ENCODE data around the gene CD1D.
"Not testable (repeated sequence)": the region's sequence is repeated elsewhere in the genome, so short reads cannot be mapped to it uniquely, and the experiment has no call there.

The CD1D gene

GRCh38 chr1:158180741-158181576, at the start of gene CD1D:
CD1D (plus strand) TSS chr1:158180895; CDS start chr1:158181102, 207 bp downstream.
- no peak for DNase-seq

GRCh38 chr1:158131217-158131616, 49.5 kb upstream of the CD1D start:
- DNase-seq: no peak

DNA sequence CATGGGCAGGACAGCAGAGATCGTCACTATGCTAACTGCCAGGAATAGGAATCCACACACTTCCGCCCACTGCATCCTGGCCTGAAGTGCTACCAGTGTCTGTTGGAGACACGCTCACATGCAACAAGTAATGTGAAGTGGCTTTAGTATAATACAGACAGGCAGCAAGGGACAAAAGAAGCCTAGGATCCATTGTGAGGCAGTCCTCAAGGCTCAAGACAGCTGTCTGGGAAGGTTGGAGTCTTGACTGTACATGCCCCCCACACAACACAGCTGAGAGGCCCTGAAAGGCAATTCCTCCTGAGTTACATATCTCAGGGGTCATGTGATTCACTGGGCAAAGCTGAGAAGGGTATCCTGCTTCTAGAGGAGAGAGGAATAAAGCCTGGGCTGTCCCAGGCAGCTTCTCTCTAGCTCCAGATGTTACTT, 39.9 kb upstream of the CD1D start:
- no peak for DNase-seq

DNA sequence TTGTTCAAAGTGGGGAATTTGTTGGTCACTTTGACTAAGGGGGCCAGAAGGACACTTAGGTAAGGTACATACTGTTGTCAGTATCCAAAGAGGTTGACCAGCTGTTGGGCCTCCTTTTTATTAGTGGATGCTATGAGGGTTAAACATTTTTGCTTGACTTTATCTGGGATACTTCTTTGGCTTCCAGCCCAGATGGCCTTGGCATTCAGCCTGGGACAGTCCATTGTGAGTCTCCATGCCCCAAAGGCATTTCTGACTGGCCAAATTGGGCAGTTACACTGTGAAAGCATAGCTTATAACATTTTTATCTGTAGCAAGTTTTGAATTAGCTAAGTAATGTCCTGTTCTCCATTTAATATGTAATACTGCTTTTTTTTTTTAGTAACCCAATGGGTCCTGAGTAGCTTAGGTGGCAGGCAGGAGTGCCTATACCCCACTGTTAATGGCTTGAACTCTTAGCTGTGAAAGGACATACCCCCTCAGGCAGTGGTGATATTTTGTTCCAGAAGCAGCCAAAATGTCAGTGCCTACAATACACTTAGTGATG, 35.4 kb upstream of the CD1D start:
- no peak for DNase-seq

GRCh38 chr1:158146165-158146564, 34.5 kb upstream of the CD1D start:
- DNase-seq: no peak

DNA sequence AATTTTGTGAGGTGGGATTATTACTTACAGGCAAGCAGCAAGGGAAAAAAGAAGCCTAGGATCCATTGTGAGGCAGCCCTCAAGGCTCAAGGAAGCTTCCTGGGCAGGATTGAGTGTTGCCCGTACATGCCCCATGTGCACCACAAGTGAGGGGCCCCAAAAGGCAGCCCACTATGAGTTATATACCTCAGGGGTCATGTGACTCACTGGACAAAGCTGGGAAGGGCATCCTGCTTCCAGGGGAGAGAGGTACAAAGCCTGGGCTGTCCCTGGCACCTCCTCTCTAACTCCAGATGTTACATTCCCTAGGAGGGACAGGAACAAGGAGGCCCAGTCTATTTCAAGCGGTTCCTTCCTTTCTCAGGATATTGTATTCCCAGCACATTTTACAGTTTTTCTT, 34.0 kb upstream of the CD1D start:
- DNase-seq: no peak

- DNase-seq: no peak
Measured at GRCh38 chr1:158147401-158147800, 33.3 kb upstream of the CD1D start.

DNA sequence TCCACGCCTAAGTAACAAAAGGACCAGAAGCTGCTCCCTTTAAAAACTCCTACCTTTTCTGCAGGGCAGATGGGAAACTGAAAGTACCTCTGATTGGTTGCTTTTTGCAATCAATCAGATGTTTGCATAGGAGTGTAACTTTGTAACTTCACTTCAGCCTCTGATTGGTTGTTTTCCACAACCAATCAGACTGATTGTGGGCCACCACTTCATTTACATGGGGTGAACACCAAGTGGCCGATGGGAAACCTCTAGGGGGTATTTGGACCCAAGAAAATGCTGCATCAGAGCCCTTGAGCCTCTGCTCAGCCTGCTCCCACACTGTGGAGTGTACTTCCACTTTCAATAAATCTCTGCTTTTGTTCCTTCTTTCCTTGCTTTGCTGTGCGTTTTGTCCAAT, 32.8 kb upstream of the CD1D start:
- DNase-seq: no peak

DNA sequence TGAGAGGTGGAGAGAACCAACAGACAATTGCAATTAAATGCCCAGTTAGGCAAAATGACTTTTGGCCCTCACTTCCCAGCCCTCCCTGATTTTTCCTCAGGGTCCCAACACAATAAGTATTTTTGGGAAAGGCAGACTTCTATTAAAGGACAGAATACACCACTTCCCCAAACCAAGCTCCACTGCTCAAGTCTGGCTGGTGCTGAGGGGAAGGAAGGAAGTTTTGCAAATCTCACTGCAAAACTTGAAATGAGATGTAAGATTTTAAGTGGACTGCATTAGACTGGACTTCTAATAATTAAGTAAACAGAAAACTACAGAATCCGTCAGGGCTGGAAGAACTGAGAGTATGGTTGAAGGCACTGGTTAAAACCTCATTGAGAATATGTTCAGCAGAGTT, 32.2 kb upstream of the CD1D start:
- DNase-seq: no peak

GRCh38 chr1:158149175-158149574, 31.5 kb upstream of the CD1D start:
- DNase-seq: no peak

GRCh38 chr1:158149577-158150269, 31.0 kb upstream of the CD1D start:
- DNase-seq: no peak

- DNase-seq: no peak
Measured at GRCh38 chr1:158150523-158150922, 30.2 kb upstream of the CD1D start.

GRCh38 chr1:158153179-158153578, 27.5 kb upstream of the CD1D start:
- DNase-seq: no peak

DNA sequence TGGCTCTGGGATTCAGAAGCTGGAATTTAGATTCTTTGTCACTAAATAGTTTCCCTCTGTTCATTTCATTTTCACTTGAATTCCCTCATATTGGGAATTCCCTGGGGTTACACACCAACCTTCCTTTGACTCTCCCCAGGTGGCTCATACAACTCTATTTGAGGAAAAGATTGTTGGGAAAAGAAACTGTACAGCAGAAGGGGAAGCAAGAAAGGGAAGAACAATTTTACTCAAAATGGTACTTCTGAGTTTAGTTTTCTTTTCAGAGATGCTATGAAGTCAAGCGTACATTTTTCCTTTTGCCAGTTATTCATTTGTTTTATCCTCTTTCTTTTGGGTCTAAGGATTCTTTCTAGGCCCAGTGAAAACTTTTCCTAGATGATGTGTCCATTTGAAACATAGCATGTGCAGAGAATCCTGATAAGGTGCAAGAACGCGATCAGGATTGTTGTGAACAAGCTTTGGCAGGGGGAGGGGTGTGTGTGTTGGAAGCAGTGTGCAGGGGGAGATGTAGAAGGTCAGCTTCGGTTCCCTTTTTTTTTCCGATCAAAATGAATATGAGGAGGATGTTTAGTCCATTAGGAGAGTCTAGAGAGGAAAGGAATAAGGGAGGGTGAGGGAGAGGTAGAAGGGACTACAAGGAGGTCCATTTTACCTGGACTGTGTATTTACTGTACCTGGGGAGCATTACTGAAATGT, 26.8 kb upstream of the CD1D start:
- DNase-seq: no peak

GRCh38 chr1:158154501-158154900, 26.2 kb upstream of the CD1D start:
- no peak for DNase-seq

DNA sequence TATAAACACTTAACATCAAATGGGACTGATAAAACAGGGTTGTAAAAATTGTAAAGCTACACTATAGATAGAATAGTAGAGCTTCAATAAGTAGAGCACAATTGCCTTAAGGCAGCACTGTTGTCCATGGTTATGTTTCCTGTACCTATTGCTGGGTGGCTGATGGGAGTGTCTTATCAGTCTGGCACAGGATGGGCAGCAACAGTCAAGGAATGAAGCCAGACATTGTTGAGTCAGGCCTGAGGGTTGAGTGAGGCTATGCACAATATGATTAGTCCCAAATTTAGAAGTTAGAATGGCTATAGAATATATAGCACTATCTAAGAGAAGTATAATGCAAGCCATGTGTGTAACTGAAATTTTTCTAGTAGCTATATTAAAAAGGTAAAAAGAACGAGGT, 25.0 kb upstream of the CD1D start:
- DNase-seq: no peak

- DNase-seq: no peak
Measured at GRCh38 chr1:158159597-158159996, 21.1 kb upstream of the CD1D start.

- no peak for DNase-seq
Measured at GRCh38 chr1:158161446-158161845, 19.2 kb upstream of the CD1D start.

DNA sequence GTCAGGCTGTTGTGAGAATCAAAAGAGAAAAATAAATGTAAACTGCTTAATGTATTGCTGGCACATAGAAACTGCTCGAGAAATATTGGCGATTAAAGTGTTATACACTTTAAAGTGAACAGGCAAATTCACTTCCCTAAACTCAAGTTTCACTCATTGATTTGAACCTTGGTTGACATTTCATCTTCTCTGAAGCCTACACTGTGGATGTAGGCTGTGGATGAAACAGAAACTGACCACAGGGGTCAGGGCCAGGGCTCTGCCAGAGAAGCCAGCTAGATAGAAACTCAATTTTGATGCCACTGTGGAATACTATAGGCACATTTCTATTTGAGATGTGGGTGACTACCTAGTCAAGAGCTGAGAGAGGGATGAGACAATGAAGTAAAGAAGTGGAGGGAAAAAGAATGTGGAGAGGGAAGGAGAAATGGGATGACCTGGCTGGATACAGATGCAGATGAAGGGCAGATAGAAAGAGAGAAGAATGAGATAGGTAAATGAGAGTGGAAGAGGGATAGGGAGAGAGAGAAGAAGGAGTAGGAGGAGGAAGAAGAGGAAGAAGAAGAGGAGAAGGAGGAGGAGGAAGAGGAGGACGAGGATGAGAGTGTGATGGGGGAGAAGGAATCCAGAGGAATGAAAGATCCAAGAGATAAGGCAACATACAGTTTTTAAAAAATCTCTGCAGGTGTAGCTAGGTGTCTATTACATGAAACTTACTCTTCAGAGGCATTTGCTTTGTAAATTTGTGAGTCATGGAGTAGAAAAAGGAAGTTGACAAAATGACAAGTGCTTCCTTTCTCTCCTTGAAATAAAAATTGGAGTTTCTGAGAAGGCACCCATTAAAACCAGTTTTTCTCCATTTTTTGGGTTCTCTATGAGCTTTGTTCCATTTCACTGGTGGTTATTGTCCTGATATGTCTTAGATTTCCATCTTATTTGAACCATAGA, 17.4 kb upstream of the CD1D start:
- no peak for DNase-seq

DNA sequence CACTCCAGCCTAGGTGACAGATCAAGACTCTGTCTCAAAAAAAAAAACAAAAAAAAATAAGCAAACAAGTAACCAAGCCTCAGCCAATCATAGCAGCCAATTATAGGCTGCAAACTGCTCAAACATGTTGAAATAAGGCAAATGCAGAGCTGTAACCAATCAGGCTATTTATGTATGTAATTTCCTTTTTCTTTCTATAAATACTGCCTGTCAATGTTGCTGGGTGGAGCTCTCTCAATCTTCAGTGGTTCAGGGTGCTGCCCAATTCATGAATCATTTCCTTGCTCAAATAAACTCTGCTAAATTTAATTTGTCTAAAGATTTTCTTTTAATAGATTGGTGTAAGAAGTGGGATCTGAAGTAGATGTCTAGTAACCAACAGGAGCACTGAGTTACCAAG, 11.6 kb upstream of the CD1D start:
- DNase-seq: no peak

DNA sequence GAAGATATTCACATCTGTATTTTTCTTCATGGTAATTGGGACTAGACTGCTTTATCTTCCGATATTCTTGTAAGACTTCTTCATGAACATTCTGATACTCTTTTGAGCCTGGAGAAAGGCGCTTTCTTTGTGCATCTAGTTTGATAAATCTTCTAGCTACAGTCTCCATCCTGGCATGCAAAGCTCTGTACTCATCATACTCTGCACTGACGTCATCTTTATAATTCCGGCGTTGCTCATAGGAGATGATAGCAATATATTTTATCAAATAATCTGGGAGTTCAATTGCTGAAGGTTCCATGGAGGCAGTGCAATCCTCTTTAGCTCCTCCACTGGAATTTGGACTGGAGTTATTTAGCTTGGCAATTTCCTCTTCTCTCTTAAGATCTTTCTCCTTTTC, 4.8 kb upstream of the CD1D start:
- DNase-seq: not testable (repeated sequence)

DNA sequence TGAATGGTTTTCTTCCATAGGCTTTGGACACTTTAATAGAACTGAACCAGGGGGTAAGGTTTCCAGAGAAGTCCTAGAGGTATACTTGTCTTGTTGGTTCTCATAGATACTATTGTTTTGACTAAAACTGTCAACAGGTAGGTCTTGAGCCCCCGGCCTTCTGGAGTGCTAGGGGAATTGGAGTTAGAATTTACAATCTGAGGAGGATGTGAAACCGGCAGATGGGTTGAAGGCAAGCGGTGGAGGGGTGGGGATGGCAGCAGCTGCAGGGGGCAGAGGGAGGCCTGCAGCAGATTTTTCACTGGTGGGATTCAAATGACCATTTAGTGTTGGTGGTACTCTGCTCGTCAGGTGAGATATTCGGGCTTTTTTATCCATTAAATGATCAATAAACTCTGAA, 4.3 kb upstream of the CD1D start:
- DNase-seq: no peak

All from NCI-H1436 (cell line).